CD8-positive, alpha-beta memory T cell (primary cell): Measurements from ENCODE around the gene ZNF618. TPM values are rescaled to one million over a fixed set of nuclear protein-coding genes. Genes with fewer than 3 reads are reported as not detected.

ENCODE experiments used
- CTCF ChIA-PET: fragments of 350-600 bp; sonication (Branson Sonifier 250); formaldehyde crosslinking; loops from one replicate; lab custom pipeline; 2021; ENCODE audit warnings: antibody characterized with exemption; lab: Charles Lee
- POLR2A ChIA-PET: fragments of 350-600 bp; sonication (Branson Sonifier 250); formaldehyde crosslinking; loops from one replicate; lab custom pipeline; 2021; ENCODE audit warnings: antibody characterized with exemption; lab: Charles Lee
- DNase-seq, 5 donors: peaks; one replicate each; pipeline versions ENCODE4 v3.0.0 to v3.0.0-alpha.2; 2020 to 2022; ENCODE audit warnings: mixed read lengths in 1 of 5
- H3K27ac ChIP-seq: one replicate; pipeline ENCODE4 v1.7.0; 2013; ENCODE audit warnings: low read depth, mild to moderate bottlenecking, low read length, moderate library complexity
- H3K27me3 ChIP-seq: 2 replicates; pipeline ENCODE4 v1.7.0; 2013; ENCODE audit warnings: low read length, mild to moderate bottlenecking; ENCODE audit not compliant: insufficient read depth, poor library complexity, severe bottlenecking
- H3K36me3 ChIP-seq: 2 replicates; pipeline ENCODE4 v1.7.0; 2013; ENCODE audit warnings: mild to moderate bottlenecking, low read length, moderate library complexity; ENCODE audit not compliant: insufficient read depth
- H3K4me1 ChIP-seq: 2 replicates; pipeline ENCODE4 v1.7.0; 2013; ENCODE audit warnings: mild to moderate bottlenecking, low read length, moderate library complexity; ENCODE audit not compliant: insufficient read depth
- H3K4me3 ChIP-seq: 2 replicates; pipeline ENCODE4 v1.7.0; 2013; ENCODE audit warnings: mild to moderate bottlenecking, low read length
- H3K9me3 ChIP-seq: 2 replicates; pipeline ENCODE4 v1.7.0; 2013; ENCODE audit warnings: mild to moderate bottlenecking, low read length
- H3K27ac Mint-ChIP-seq, 8 donors: one replicate each; pipeline ENCODE4 v1.8.0; 2020 to 2021; ENCODE audit warnings: mixed read lengths in 8 of 8, mild to moderate bottlenecking in 6 of 8, inconsistent platforms in 3 of 8, moderate library complexity in 3 of 8
- H3K27me3 Mint-ChIP-seq, 2 donors: one replicate each; pipeline ENCODE4 v1.8.0; 2020 to 2021; ENCODE audit warnings: mixed read lengths in 2 of 2, mild to moderate bottlenecking in 1 of 2, moderate library complexity in 1 of 2
- H3K36me3 Mint-ChIP-seq, 3 donors: one replicate each; pipeline ENCODE4 v1.8.0; 2020 to 2021; ENCODE audit warnings: mixed read lengths in 3 of 3, inconsistent platforms in 1 of 3, mild to moderate bottlenecking in 1 of 3
- H3K4me1 Mint-ChIP-seq, 3 donors: one replicate each; pipeline ENCODE4 v1.8.0; 2020 to 2021; ENCODE audit warnings: mixed read lengths in 3 of 3, inconsistent platforms in 1 of 3, mild to moderate bottlenecking in 1 of 3
- H3K4me3 Mint-ChIP-seq, 7 donors: one replicate each; pipeline ENCODE4 v1.8.0; 2020 to 2021; ENCODE audit warnings: mixed read lengths in 7 of 7, mild to moderate bottlenecking in 6 of 7, moderate library complexity in 4 of 7, inconsistent platforms in 2 of 7
- H3K9me3 Mint-ChIP-seq, 5 donors: one replicate each; pipeline ENCODE4 v1.8.0; 2020 to 2022; ENCODE audit warnings: mixed read lengths in 5 of 5, mild to moderate bottlenecking in 3 of 5, moderate library complexity in 2 of 5, inconsistent platforms in 1 of 5
- polyA plus RNA-seq: library from polyadenylated mRNA; unstranded; fragments of 300-500 nt; fragmentation: Illumina TruSeq; gene quantifications from one replicate; pipeline ENCODE4 v1.2.3, GENCODE V29; 2021
- total RNA-seq, 2 experiments: library from RNA; stranded (reverse); gene quantifications; one replicate each; pipeline ENCODE4 v1.2.3, GENCODE V29; 2021

ZNF618 gene
- total and polyA plus RNA-seq, 3 experiments from 2014 or later, result 0.55 to 1.2 (median 0.57) TPM

DNA sequence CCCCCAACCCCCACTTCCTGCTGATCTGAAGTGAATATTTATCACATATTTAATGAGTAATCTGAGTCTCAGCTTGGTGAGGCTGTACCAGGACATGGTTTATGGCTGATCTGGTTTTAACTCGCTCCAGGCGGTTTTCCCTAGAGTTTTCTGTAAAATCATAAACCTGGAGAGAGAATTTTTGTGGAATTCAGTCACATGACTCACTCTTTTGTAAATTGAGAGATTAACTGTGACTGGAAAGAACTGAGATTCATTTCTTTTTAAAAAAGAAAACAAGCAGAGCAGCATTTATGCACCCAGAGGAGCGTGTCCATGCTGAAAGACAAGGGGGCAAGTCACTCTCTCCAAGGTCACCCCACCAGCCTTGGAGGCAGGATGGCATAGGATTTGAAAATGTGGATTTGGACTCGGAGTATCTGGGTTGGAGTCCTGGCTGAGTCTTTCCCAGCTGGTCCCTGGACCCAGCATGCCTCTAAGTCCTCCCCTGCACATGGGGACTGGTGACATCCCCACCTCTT is 81.8 kb downstream of the ZNF618 start:
- Mint-ChIP-seq H3K9me3 (no peaks in the 10 kb centered on the region), H3K27ac (no peak overlapping the region), H3K36me3 (peaks cover 0 to 2% (median 0%) of the 10 kb centered on the region in 3 donors), H3K27me3 (peaks cover 2 to 6% of the 10 kb centered on the region in 2 donors), H3K4me3 (no peak overlapping the region), H3K4me1 (no peaks in the 10 kb centered on the region)
- ChIA-PET CTCF (no interaction called here), POLR2A (no interaction called here)
- no peak overlapping the region for H3K4me3 ChIP-seq
- no peaks in the 10 kb centered on the region for H3K36me3 ChIP-seq
- H3K4me1 ChIP-seq, result no peaks in the 10 kb centered on the region
- no peaks in the 10 kb centered on the region for H3K27me3 ChIP-seq
- H3K27ac ChIP-seq, result no peak overlapping the region
- no peaks in the 10 kb centered on the region for H3K9me3 ChIP-seq
- DNase-seq, result no peak

DNA sequence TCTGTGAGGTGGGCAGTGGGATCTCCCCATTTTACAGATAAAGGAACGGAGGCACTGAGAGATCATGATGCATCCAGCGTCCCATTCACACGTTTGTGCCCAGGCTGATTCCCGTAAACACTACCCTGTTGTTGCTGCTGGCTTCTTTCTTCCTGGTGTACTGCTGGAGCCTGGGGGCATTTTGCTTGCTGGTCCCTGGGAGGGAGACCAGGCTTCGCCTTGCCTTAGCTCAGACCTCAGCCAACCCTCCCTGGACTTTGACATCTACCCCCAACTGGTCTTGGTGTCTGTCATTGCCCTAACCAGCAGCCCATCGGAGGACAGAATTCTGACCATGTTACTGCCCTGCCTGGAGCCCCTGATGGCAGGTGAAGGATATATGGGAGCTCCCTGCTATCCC is 82.4 kb downstream of the ZNF618 start:
- no peak overlapping the region for H3K4me3 Mint-ChIP-seq
- no peaks in the 10 kb centered on the region for H3K9me3 ChIP-seq
- H3K27ac Mint-ChIP-seq, result peak overlapping the region in 1 of 8 donors; percentile 58
- H3K36me3 ChIP-seq, result no peaks in the 10 kb centered on the region
- no peak overlapping the region for H3K27ac ChIP-seq
- POLR2A ChIA-PET, result no interaction called here
- H3K4me1 Mint-ChIP-seq, result no peaks in the 10 kb centered on the region
- H3K27me3 ChIP-seq, result no peaks in the 10 kb centered on the region
- H3K4me3 ChIP-seq, result no peak overlapping the region
- peaks cover 0 to 2% (median 0%) of the 10 kb centered on the region in 3 donors for H3K36me3 Mint-ChIP-seq
- DNase-seq, result no peak
- H3K9me3 Mint-ChIP-seq, result no peaks in the 10 kb centered on the region
- peaks cover 2 to 6% of the 10 kb centered on the region in 2 donors for H3K27me3 Mint-ChIP-seq
- no peaks in the 10 kb centered on the region for H3K4me1 ChIP-seq
- CTCF ChIA-PET, result no interaction called here

DNA sequence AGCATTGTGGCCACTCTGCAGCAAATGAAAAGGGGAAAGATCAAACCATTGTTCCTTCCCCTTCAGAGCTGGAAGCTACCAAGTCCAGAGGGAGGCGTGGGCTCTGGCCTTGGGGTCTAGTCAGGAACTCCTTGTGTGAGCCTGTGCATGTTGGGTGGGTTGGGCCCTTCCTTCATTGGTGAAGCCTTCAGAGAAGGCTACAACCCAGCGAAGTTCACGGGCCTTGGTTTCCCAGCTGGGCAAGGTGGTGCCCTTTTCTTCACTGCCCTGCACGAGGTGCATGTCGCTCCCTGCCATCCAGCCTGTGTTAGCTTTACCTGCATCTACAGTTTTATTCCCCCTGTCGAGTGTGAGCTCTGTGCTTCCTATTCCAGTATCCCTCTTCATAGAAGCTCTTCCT is 84.7 kb downstream of the ZNF618 start:
- no peak overlapping the region for H3K27ac Mint-ChIP-seq
- Histone ChIP-seq H3K4me1 (no peaks in the 10 kb centered on the region), H3K4me3 (no peak overlapping the region), H3K9me3 (no peaks in the 10 kb centered on the region), H3K27me3 (no peaks in the 10 kb centered on the region), H3K36me3 (no peaks in the 10 kb centered on the region), H3K27ac (no peak overlapping the region)
- H3K4me1 Mint-ChIP-seq, result no peaks in the 10 kb centered on the region
- ChIA-PET CTCF (no interaction called here), POLR2A (no interaction called here)
- H3K27me3 Mint-ChIP-seq, result peaks cover under 1 to 3% of the 10 kb centered on the region in 2 donors
- DNase-seq, result no peak
- H3K9me3 Mint-ChIP-seq, result no peaks in the 10 kb centered on the region
- H3K36me3 Mint-ChIP-seq, result peaks cover 0 to 2% (median 0%) of the 10 kb centered on the region in 3 donors
- no peak overlapping the region for H3K4me3 Mint-ChIP-seq

DNA sequence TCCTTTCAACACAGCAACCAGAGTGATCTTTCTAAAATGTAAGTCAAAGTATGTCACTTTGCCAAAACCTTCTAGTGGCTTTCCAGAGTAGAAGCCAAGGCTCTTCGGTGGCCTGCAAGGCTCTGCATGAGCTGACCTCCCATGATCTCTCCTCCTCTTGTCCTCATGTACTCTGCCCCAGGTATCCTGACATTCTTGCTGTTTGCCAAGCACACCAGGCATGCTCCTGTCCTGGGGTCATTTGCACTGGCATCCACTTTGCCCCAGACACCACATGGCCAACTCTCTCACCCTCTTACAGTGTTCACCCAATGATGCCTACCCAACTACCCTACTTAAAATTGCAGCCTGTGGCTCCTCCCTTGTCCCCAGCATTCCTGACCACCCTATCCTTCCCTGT is 86.3 kb downstream of the ZNF618 start:
- POLR2A ChIA-PET, result no interaction called here
- DNase-seq, result no peak
- H3K4me3 Mint-ChIP-seq, result no peak overlapping the region
- H3K36me3 Mint-ChIP-seq, result peaks cover 0 to 2% (median 0%) of the 10 kb centered on the region in 3 donors
- peaks cover 3 to 4% of the 10 kb centered on the region in 2 donors for H3K27me3 Mint-ChIP-seq
- Histone ChIP-seq H3K27me3 (no peaks in the 10 kb centered on the region), H3K27ac (no peak overlapping the region), H3K9me3 (no peaks in the 10 kb centered on the region), H3K4me1 (no peaks in the 10 kb centered on the region), H3K36me3 (no peaks in the 10 kb centered on the region), H3K4me3 (no peak overlapping the region)
- CTCF ChIA-PET, result no interaction called here
- H3K9me3 Mint-ChIP-seq, result no peaks in the 10 kb centered on the region
- no peaks in the 10 kb centered on the region for H3K4me1 Mint-ChIP-seq
- H3K27ac Mint-ChIP-seq, result no peak overlapping the region

DNA sequence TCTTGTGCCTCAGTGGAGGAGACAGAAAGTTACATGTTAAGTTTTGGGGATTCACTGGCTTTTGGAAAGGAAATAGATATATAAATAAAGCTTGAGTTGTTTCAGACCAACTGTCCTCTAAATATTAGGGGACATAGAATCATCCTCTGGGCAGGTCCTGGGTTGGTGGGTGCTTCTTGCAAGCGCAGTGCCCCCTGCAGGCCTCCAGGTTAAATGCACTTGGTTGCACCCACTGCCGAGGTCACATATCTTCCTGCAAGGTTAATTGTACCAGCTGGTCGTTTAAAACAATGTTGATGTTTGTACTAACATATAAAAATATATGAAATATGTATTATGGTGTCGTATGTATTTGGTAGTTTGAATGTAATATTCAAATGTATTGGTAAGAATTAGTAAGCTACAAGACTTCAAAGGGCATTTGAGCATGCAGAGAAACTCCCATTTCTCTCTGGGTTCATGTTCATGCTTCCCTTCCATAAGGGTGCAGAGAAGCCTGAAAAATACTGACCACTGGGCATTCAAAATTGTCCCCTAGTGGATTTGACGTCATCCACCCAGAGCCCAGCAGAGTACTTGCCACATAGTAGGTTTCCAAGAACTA is 87.0 kb downstream of the ZNF618 start:
- no peaks in the 10 kb centered on the region for H3K4me1 Mint-ChIP-seq
- ChIA-PET POLR2A (no interaction called here), CTCF (no interaction called here)
- DNase-seq, result no peak
- no peaks in the 10 kb centered on the region for H3K36me3 ChIP-seq
- H3K4me3 Mint-ChIP-seq, result no peak overlapping the region
- no peaks in the 10 kb centered on the region for H3K27me3 ChIP-seq
- no peaks in the 10 kb centered on the region for H3K4me1 ChIP-seq
- H3K4me3 ChIP-seq, result no peak overlapping the region
- H3K36me3 Mint-ChIP-seq, result peaks cover 0 to 2% (median 0%) of the 10 kb centered on the region in 3 donors
- H3K9me3 ChIP-seq, result no peaks in the 10 kb centered on the region
- no peaks in the 10 kb centered on the region for H3K9me3 Mint-ChIP-seq
- peaks cover 3 to 4% of the 10 kb centered on the region in 2 donors for H3K27me3 Mint-ChIP-seq
- no peak overlapping the region for H3K27ac ChIP-seq
- H3K27ac Mint-ChIP-seq, result no peak overlapping the region

DNA sequence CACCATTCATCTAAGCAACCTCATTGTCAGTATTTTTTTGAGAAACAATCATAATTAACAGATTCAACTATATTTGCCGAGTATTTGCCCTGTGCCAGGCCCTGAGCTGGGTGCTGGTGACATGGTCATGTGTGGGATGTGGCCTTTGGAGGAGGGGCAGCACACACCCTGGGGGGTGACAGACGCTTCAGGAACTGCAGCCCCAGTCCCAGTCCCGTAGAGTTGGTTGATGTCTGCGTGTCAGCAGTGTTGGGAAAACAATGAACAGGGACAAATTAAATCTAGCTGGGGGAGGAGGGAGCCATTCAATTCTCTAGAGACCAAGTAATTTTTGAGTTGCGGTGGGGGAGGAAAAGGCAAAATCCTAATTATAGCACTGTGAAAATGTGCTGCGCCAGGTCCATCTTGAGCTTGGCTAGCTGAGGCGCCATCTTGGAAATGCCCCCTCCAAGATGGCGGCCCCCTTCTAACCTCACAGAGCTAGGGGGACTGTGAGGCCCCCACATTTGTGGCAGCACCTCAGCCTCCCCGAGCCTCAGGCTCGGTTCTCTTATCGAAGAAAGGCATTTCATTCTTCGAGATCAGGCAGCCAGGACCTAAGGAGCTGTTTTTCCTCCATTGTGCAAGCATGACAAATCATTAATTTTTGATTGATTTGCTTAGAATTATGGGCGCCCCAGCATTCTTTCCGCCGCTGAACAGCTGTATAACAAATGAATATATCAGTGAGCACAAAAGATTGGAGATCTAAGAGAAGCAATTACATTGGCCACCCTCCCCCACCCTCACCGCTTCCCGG is 87.8 kb downstream of the ZNF618 start:
- no peak overlapping the region for H3K4me3 Mint-ChIP-seq
- peaks cover 3 to 4% of the 10 kb centered on the region in 2 donors for H3K27me3 Mint-ChIP-seq
- POLR2A ChIA-PET, result no interaction called here
- H3K27me3 ChIP-seq, result no peaks in the 10 kb centered on the region
- peaks cover 0 to 2% (median 0%) of the 10 kb centered on the region in 3 donors for H3K36me3 Mint-ChIP-seq
- DNase-seq, result no peak
- no peak overlapping the region for H3K27ac ChIP-seq
- no peaks in the 10 kb centered on the region for H3K36me3 ChIP-seq
- no peaks in the 10 kb centered on the region for H3K9me3 ChIP-seq
- H3K4me1 ChIP-seq, result no peaks in the 10 kb centered on the region
- H3K4me3 ChIP-seq, result no peak overlapping the region
- CTCF ChIA-PET, result no interaction called here
- no peaks in the 10 kb centered on the region for H3K9me3 Mint-ChIP-seq
- H3K4me1 Mint-ChIP-seq, result no peaks in the 10 kb centered on the region
- no peak overlapping the region for H3K27ac Mint-ChIP-seq

DNA sequence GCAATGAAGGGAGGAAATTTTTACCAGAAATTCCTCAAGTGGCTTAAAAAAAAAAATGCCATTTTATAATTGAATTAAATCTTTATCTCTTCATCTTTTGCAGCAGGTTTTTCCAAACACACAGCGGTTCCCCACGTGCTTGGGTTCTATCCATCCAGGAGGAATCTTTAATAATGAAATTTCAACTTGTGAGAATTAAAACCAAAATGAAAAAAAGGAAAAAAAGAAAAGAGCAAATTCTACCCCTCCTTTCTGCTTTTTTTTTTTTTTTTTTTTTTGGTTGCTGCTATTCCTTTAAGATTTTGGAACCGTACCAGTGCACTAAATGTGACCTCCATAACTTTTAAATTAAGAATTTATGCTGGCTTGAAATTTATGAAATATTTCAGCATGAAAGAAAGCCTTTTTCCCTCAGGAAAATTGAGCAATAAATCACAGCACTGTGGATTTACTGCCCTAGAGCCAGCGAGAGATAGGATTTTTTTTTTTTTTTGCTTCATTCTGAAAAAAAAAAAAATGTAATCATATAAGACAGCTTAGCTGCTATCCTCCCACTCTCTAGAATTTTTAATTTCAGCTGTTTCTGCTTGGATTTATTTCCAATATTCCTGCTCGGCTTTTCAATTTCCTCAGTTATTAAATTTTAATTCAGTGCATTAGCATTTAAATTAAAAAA is 88.5 kb downstream of the ZNF618 start:
- DNase-seq, result no peak
- Mint-ChIP-seq H3K9me3 (no peaks in the 10 kb centered on the region), H3K27me3 (peaks cover 3 to 4% of the 10 kb centered on the region in 2 donors), H3K27ac (no peak overlapping the region), H3K4me1 (no peaks in the 10 kb centered on the region), H3K36me3 (peaks cover 0 to 2% (median 0%) of the 10 kb centered on the region in 3 donors), H3K4me3 (no peak overlapping the region)
- H3K27ac ChIP-seq, result no peak overlapping the region
- H3K36me3 ChIP-seq, result no peaks in the 10 kb centered on the region
- no peak overlapping the region for H3K4me3 ChIP-seq
- H3K27me3 ChIP-seq, result no peaks in the 10 kb centered on the region
- H3K4me1 ChIP-seq, result no peaks in the 10 kb centered on the region
- H3K9me3 ChIP-seq, result no peaks in the 10 kb centered on the region
- POLR2A ChIA-PET, result no interaction called here
- CTCF ChIA-PET, result no interaction called here

DNA sequence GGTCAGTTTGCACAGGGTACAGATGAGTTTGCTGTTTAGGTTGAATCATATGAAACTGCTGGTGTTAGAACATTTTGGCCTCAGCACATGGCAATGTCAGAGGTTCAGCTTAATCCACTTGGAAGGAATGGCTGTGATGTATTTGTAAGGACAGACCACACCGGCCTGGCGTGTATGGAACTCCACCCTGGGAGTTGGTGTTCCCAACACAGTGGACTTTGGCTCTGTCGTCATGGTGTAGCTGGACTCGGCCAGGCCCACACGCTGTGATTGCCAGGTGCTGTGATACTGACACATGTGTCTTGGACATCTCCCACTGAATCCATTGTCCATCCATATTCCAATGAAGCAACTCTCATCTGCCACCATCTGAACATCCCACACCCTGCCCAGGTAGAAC is 90.3 kb downstream of the ZNF618 start:
- H3K27ac Mint-ChIP-seq, result no peak overlapping the region
- no peaks in the 10 kb centered on the region for H3K4me1 Mint-ChIP-seq
- ChIA-PET POLR2A (no interaction called here), CTCF (interaction anchor here (1.1 kb wide), 1 partner anchor 45 kb away, joined by 3 read pairs; no protein-coding TSS in a partner anchor)
- Histone ChIP-seq H3K36me3 (no peaks in the 10 kb centered on the region), H3K9me3 (no peaks in the 10 kb centered on the region), H3K27ac (no peak overlapping the region), H3K4me1 (no peaks in the 10 kb centered on the region), H3K4me3 (no peak overlapping the region), H3K27me3 (no peaks in the 10 kb centered on the region)
- no peak overlapping the region for H3K4me3 Mint-ChIP-seq
- H3K9me3 Mint-ChIP-seq, result no peaks in the 10 kb centered on the region
- peaks cover 3 to 4% of the 10 kb centered on the region in 2 donors for H3K27me3 Mint-ChIP-seq
- H3K36me3 Mint-ChIP-seq, result no peaks in the 10 kb centered on the region
- DNase-seq, result no peak
